ENCODE results near the gene ABCB4. TPM values are rescaled to one million over a fixed set of nuclear protein-coding genes. Genes with fewer than 3 reads are reported as not detected.

The ABCB4 gene
- total RNA-seq, 2 experiments from 2014 or later, result 1.2 TPM; not detected in 1

GRCh38 chr7:87507446-87507845, 32.0 kb upstream of the ABCB4 start:
- Histone ChIP-seq H3K4me1 (ENCODE audit: insufficient read depth, low read length, poor library complexity, severe bottlenecking) (no peaks in the 10 kb centered on the region), H3K9me3 (ENCODE audit: low read length) (no peaks in the 10 kb centered on the region), H2AFZ (ENCODE audit: low read length) (no peak overlapping the region), H3K79me2 (ENCODE audit: insufficient read depth, low read depth, low read length) (no peaks in the 10 kb centered on the region), H4K20me1 (ENCODE audit: insufficient read depth, low read length) (no peaks in the 10 kb centered on the region), H3K36me3 (ENCODE audit: insufficient read depth, low read length) (no peaks in the 10 kb centered on the region), H3K9me2 (ENCODE audit: insufficient read depth, low read length) (no peaks in the 10 kb centered on the region), H3K27ac (ENCODE audit: low read depth, low read length, poor library complexity, severe bottlenecking) (no peak overlapping the region), H3K4me2 (ENCODE audit: low read length) (no peak overlapping the region), H3K4me3 (ENCODE audit: low read depth, low read length, poor library complexity, severe bottlenecking) (no peak overlapping the region)
- CTCF ChIA-PET (ENCODE audit: unreplicated experiment), result no interaction called here
- no TSS peak for BruUV-seq (replicated peaks)
- no peak for DNase-seq (ENCODE audit: low spot score)
- TF ChIP-seq EZH2phosphoT487 (IDR thresholded peaks at IDR 0.05; ENCODE audit: borderline replicate concordance, low read depth, low read length), result no peak
- 0 out of 2 replicates have a peak, but pooled peaks have one; percentile 25 for TF ChIP-seq CTCF (conservative IDR thresholded peaks at IDR 0.05; ENCODE audit: low read length)
- intact Hi-C loops (cut with micrococcal nuclease; ENCODE audit: unreplicated experiment), result loop anchor here (5.0 kb wide), 2 partner anchors 290 to 605 kb away; no protein-coding TSS in a partner anchor
- POLR2A ChIA-PET, result interaction anchor here (0.6 kb wide), 1 partner anchor 9 kb away, joined by 3 read pairs; no protein-coding TSS in a partner anchor

DNA sequence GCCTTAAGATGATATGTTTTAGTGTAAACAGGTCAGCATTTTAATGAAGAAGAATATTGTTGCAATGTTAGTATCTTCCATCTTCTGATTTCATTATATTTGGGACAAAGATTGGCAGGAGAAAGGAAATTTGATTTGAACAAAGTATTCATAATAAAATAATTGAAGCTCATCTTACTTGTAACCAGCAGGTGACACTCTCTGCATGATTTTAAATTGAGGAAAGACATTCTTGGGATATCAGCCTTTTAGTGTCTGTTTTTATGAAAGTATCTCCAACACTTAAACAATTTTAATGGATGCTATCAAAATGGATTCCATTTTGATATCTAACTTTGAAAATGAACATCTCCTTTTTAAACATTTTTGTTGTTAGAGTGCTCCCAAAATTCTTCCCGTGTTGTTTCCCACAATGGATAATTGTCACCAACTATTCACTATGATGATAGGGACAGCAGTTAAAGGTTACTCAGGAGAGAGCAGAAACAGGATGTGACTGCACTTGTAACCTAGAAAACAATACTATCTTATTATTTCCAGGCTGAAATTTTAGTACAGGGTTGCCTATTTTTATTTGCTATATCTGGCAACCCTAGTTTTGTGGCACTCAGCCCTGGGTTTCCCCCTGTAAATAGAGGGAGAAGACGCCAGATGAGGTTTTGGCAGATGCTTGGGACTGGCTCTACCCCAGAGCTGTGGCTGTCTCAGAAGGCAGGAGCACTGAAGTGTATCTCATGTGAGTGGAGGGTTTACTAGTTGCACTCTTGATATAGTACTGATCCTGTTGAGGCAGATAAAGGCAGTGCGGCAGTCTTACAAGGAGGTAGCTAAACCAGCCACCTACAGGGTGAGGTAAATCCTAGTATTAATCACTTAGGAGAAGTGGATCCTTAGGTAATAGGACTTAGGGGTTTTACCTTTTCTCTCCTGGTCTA, 31.0 kb upstream of the ABCB4 start:
- intact Hi-C loops (cut with micrococcal nuclease; ENCODE audit: unreplicated experiment), result loop anchor here (1.0 to 5.0 kb wide), 3 partner anchors 194 to 606 kb away; no protein-coding TSS in a partner anchor
- H3K9me3 ChIP-seq (ENCODE audit: low read length), result no peaks in the 10 kb centered on the region
- H3K9me2 ChIP-seq (ENCODE audit: insufficient read depth, low read length), result no peaks in the 10 kb centered on the region
- DNase-seq (ENCODE audit: low spot score), result no peak
- H3K79me2 ChIP-seq (ENCODE audit: insufficient read depth, low read depth, low read length), result no peaks in the 10 kb centered on the region
- H3K4me1 ChIP-seq (ENCODE audit: insufficient read depth, low read length, poor library complexity, severe bottlenecking), result no peaks in the 10 kb centered on the region
- H3K4me2 ChIP-seq (ENCODE audit: low read length), result no peak overlapping the region
- TF ChIP-seq CTCF (conservative IDR thresholded peaks at IDR 0.05; ENCODE audit: low read length), result peak; percentile 67
- no peak for TF ChIP-seq EZH2phosphoT487 (IDR thresholded peaks at IDR 0.05; ENCODE audit: borderline replicate concordance, low read depth, low read length)
- BruUV-seq (replicated peaks), result no TSS peak
- ChIA-PET POLR2A (interaction anchor here (0.6 to 1.5 kb wide), 6 partner anchors 9 to 330 kb away, joined by 3 to 4 read pairs (median 3); no protein-coding TSS in a partner anchor), CTCF (ENCODE audit: unreplicated experiment) (no interaction called here)
- no peaks in the 10 kb centered on the region for H3K36me3 ChIP-seq (ENCODE audit: insufficient read depth, low read length)
- H2AFZ ChIP-seq (ENCODE audit: low read length), result no peak overlapping the region
- H3K4me3 ChIP-seq (ENCODE audit: low read depth, low read length, poor library complexity, severe bottlenecking), result no peak overlapping the region
- H3K27ac ChIP-seq (ENCODE audit: low read depth, low read length, poor library complexity, severe bottlenecking), result no peak overlapping the region
- no peaks in the 10 kb centered on the region for H4K20me1 ChIP-seq (ENCODE audit: insufficient read depth, low read length)
